KMS-11 (cell line): ENCODE data around the gene PAQR4.
A peak's percentile ranks its signal among the peaks of the same experiment; 100 is the strongest.

Experiments
- H2AFZ ChIP-seq: fragments of 200-600 bp; sonication (generic); 2 replicates; pipeline ENCODE4 v1.6.1; 2016; ENCODE audit warnings: antibody characterized with exemption, mixed run types, low read depth
- H3K27ac ChIP-seq: fragments of 200-600 bp; sonication (generic); 2 replicates; pipeline ENCODE4 v1.6.1; 2016; ENCODE audit warnings: mild to moderate bottlenecking, mixed run types
- H3K27me3 ChIP-seq: fragments of 200-600 bp; sonication (generic); 2 replicates; pipeline ENCODE4 v1.6.1; 2017; ENCODE audit warnings: mild to moderate bottlenecking, low read depth, mixed run types, moderate library complexity; ENCODE audit not compliant: insufficient read depth
- H3K36me3 ChIP-seq: fragments of 200-600 bp; sonication (generic); 2 replicates; pipeline ENCODE4 v1.6.1; 2017; ENCODE audit warnings: mild to moderate bottlenecking, mixed run types; ENCODE audit not compliant: insufficient read depth
- H3K4me1 ChIP-seq: fragments of 200-600 bp; sonication (generic); 2 replicates; pipeline ENCODE4 v1.6.1; 2016; ENCODE audit warnings: mild to moderate bottlenecking, low read depth, mixed run types; ENCODE audit not compliant: poor library complexity, severe bottlenecking
- H3K4me2 ChIP-seq: fragments of 200-600 bp; sonication (generic); 2 replicates; pipeline ENCODE4 v1.7.0; 2016; ENCODE audit warnings: mild to moderate bottlenecking, mixed run types
- H3K4me3 ChIP-seq: fragments of 200-600 bp; sonication (generic); IDR thresholded peaks from 2 replicates; pipeline ENCODE4 v1.6.1; 2017; ENCODE audit warnings: low read depth, low read length, mixed read lengths; ENCODE audit not compliant: insufficient read depth
- H3K79me2 ChIP-seq: fragments of 200-600 bp; sonication (generic); 2 replicates; pipeline ENCODE4 v1.6.1; 2016; ENCODE audit warnings: low read depth, mixed run types; ENCODE audit not compliant: insufficient read depth
- H3K9ac ChIP-seq: fragments of 200-600 bp; sonication (generic); 2 replicates; pipeline ENCODE4 v1.6.1; 2016; ENCODE audit warnings: mild to moderate bottlenecking, mixed run types
- H4K20me1 ChIP-seq: fragments of 200-600 bp; sonication (generic); 2 replicates; pipeline ENCODE4 v1.6.1; 2016; ENCODE audit warnings: mild to moderate bottlenecking, mixed run types; ENCODE audit not compliant: insufficient read depth
- TF ChIP-seq, protein P1 (sequence below): fragments of 200-600 bp; sonication (generic); conservative IDR thresholded peaks from 2 replicates; pipeline ENCODE4 v1.6.1; 2017; ENCODE audit warnings: low read depth, mild to moderate bottlenecking, antibody characterized with exemption, low read length, moderate library complexity, mixed read lengths

The PAQR4 gene

DNA sequence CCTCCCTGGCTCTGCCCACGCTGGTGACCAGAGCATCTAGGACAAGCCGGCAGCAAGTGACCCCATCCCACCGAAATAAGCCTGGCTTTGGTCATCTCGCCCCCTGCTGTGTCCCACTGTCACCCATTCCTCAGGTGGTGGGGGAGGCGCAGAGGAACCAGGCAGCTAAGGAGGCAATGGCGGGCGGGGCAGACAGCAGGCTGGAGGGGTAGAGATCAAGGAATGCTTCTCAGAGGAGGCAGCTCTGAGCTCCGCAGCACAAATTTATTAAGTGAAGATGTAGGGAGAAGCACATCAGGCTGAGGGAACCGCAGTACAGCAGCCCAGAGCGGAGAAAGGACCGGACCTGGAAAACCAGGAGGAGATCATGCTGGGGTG lies 12.6 kb upstream of the PAQR4 start:
- Histone ChIP-seq H4K20me1 (no peaks in the 10 kb centered on the region), H3K4me1 (peaks cover 59% of the 10 kb centered on the region)

GRCh38 chr16:2959206-2959605 lies 9.9 kb upstream of the PAQR4 start:
- no peaks in the 10 kb centered on the region for H3K36me3 ChIP-seq
- no peak overlapping the region for H3K27ac ChIP-seq
- TF ChIP-seq, protein P1, sequence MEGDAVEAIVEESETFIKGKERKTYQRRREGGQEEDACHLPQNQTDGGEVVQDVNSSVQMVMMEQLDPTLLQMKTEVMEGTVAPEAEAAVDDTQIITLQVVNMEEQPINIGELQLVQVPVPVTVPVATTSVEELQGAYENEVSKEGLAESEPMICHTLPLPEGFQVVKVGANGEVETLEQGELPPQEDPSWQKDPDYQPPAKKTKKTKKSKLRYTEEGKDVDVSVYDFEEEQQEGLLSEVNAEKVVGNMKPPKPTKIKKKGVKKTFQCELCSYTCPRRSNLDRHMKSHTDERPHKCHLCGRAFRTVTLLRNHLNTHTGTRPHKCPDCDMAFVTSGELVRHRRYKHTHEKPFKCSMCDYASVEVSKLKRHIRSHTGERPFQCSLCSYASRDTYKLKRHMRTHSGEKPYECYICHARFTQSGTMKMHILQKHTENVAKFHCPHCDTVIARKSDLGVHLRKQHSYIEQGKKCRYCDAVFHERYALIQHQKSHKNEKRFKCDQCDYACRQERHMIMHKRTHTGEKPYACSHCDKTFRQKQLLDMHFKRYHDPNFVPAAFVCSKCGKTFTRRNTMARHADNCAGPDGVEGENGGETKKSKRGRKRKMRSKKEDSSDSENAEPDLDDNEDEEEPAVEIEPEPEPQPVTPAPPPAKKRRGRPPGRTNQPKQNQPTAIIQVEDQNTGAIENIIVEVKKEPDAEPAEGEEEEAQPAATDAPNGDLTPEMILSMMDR, result no peak
- peaks cover 51% of the 10 kb centered on the region for H3K4me1 ChIP-seq
- H3K4me2 ChIP-seq, result peak overlapping the region; percentile 61
- no peak overlapping the region for H3K4me3 ChIP-seq
- peaks cover 32% of the 10 kb centered on the region for H3K27me3 ChIP-seq
- no peak overlapping the region; the same call in 1 of the 2 replicates for H2AFZ ChIP-seq
- H4K20me1 ChIP-seq, result no peaks in the 10 kb centered on the region
- no peaks in the 10 kb centered on the region for H3K79me2 ChIP-seq
- no peak overlapping the region for H3K9ac ChIP-seq

More for the DNA sequence above, 12.6 kb upstream of the PAQR4 start:
- H3K4me3 ChIP-seq, result no peak overlapping the region
- no peak overlapping the region for H3K27ac ChIP-seq
- TF ChIP-seq, protein P1, result no peak
- H3K79me2 ChIP-seq, result no peaks in the 10 kb centered on the region
- no peaks in the 10 kb centered on the region for H3K36me3 ChIP-seq
- no peak overlapping the region for H3K9ac ChIP-seq
- no peak overlapping the region for H3K4me2 ChIP-seq
- peaks cover 30% of the 10 kb centered on the region for H3K27me3 ChIP-seq
- no peak overlapping the region for H2AFZ ChIP-seq

DNA sequence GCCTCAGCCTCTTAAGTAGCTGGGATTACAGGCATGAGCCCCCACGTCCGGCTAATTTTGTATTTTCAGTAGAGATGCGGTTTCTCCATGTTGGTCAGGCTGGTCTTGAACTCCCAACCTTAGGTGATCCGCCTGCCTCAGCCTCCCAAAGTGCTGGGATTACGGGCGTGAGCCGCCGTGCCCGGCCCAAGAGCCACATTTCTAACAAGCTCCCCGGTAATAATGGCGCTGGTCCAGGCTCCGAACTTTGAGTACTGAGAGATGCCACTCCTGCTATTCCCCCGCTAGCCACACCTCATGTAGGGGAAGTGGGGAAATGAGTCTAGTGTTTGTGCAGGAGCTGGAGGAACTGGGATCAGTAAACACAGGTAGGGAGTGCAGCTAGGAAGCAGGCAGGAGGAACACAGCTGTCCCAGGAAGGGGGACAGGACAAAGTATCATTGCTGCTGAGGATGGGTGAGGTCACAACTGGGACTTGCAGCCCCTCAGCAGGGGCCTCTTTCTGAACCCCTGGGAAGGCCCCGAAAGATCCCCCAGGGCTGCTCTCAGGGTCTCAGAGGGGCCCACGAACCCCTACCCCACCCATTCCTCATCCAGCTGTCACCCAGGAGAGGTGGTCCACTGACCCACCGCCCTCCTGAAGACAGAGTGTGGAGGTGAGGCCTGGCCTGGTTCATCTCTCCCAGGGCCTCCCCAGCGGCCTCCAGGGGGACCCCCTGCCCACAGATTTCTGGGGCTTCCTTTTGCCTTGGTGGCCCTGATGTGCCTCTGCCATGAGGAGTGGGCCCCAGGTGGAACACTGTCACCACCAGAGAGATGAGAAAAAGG lies 8.8 kb upstream of the PAQR4 start:
- Histone ChIP-seq H3K27ac (no peak overlapping the region), H3K79me2 (no peaks in the 10 kb centered on the region), H3K9ac (no peak overlapping the region), H3K4me1 (peaks cover 56% of the 10 kb centered on the region), H3K4me2 (no peak overlapping the region), H3K4me3 (no peak overlapping the region), H3K27me3 (peaks cover 30% of the 10 kb centered on the region), H4K20me1 (no peaks in the 10 kb centered on the region), H2AFZ (no peak overlapping the region), H3K36me3 (no peaks in the 10 kb centered on the region)
- TF ChIP-seq, protein P1, result no peak

DNA sequence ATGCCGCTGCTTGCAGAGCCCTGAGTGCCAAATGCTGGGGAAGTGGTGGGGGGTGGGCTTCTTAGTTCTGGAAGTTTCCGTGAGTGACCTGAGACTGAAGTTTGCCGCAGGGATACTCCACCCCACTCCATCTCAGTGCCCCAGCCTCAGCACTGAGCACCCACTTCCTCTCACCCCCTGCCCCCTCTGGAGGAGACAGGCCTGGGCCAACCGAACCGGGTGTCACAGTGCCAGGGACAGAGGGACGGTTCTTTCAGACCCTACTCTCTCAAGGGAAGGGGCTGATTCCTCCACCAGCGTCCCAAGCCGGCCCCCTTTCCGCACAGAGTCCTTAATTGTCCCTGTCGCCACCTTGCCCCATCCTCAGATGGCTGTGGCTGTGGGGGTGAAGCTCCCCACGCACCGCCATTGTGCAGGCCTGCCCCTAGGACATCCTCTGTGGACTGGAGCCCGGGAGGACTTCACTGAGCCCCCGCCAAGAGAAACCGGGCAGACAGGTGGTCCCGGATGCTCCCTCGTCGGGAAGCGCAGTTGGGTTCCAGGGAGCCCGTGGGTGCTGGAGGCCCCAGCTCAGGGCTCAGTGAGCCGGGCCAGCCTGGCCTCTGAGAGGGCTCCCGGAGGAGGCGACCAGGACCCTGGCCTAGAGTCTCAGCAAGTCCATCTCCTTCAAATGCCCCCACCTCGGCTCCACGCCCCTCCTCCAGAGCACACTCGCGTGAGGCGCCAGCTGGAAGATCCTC lies 6.6 kb upstream of the PAQR4 start:
- no peak overlapping the region for H3K27ac ChIP-seq
- H3K79me2 ChIP-seq, result no peaks in the 10 kb centered on the region
- H3K9ac ChIP-seq, result no peak overlapping the region
- H4K20me1 ChIP-seq, result no peaks in the 10 kb centered on the region
- H3K4me2 ChIP-seq, result peak overlapping the region; percentile 97
- H3K36me3 ChIP-seq, result no peaks in the 10 kb centered on the region
- H3K4me3 ChIP-seq, result no peak overlapping the region
- H3K4me1 ChIP-seq, result peaks cover 56% of the 10 kb centered on the region
- no peak overlapping the region for H2AFZ ChIP-seq
- peaks cover 27% of the 10 kb centered on the region for H3K27me3 ChIP-seq
- TF ChIP-seq, protein P1, result no peak
